Measurements from ENCODE around the gene ITCH. TPM values are rescaled to one million over a fixed set of nuclear protein-coding genes. Genes with fewer than 3 reads are reported as not detected.
"Not testable (repeated sequence)": the region's sequence is repeated elsewhere in the genome, so short reads cannot be mapped to it uniquely, and the experiment has no call there.

Gene ITCH
- total RNA-seq, 1 donor from 2014 or later: 42.8 TPM

GRCh38 chr20:34343458-34344211 lies 19.4 kb upstream of the ITCH start:
- DNase-seq (ENCODE audit: extremely low read depth, low read depth, low spot score): no peak

GRCh38 chr20:34344238-34344637 lies 18.8 kb upstream of the ITCH start:
- no peak for DNase-seq (ENCODE audit: extremely low read depth, low read depth, low spot score)

GRCh38 chr20:34345402-34345736 lies 17.7 kb upstream of the ITCH start:
- no peak for DNase-seq (ENCODE audit: extremely low read depth, low read depth, low spot score)

- DNase-seq (ENCODE audit: extremely low read depth, low read depth, low spot score): not testable (repeated sequence)
These were observed 17.1 kb upstream of the ITCH start for GRCh38 chr20:34345839-34346532.

- not testable (repeated sequence) for DNase-seq (ENCODE audit: extremely low read depth, low read depth, low spot score)
These were observed 16.6 kb upstream of the ITCH start for GRCh38 chr20:34346533-34346865.

GRCh38 chr20:34347571-34347970 lies 15.5 kb upstream of the ITCH start:
- no peak for DNase-seq (ENCODE audit: extremely low read depth, low read depth, low spot score)

GRCh38 chr20:34350095-34350494 lies 13.0 kb upstream of the ITCH start:
- DNase-seq (ENCODE audit: extremely low read depth, low read depth, low spot score): no peak

- DNase-seq (ENCODE audit: extremely low read depth, low read depth, low spot score): not testable (repeated sequence)
These were observed 9.6 kb upstream of the ITCH start for GRCh38 chr20:34353467-34353866.

- no peak for DNase-seq (ENCODE audit: extremely low read depth, low read depth, low spot score)
These were observed 7.6 kb upstream of the ITCH start for GRCh38 chr20:34355427-34355826.

GRCh38 chr20:34359729-34360128 lies 3.3 kb upstream of the ITCH start:
- not testable (repeated sequence) for DNase-seq (ENCODE audit: extremely low read depth, low read depth, low spot score)

GRCh38 chr20:34362502-34363061 lies 491 bp upstream of the ITCH start:
- no peak for DNase-seq (ENCODE audit: extremely low read depth, low read depth, low spot score)

- no peak for DNase-seq (ENCODE audit: extremely low read depth, low read depth, low spot score)
These were observed 571 bp downstream of the ITCH start for GRCh38 chr20:34363465-34364222.

GRCh38 chr20:34364223-34364506 lies 1.1 kb downstream of the ITCH start:
- DNase-seq (ENCODE audit: extremely low read depth, low read depth, low spot score): no peak

- no peak for DNase-seq (ENCODE audit: extremely low read depth, low read depth, low spot score)
These were observed 2.7 kb downstream of the ITCH start for GRCh38 chr20:34365765-34366213.

- no peak for DNase-seq (ENCODE audit: extremely low read depth, low read depth, low spot score)
These were observed 4.1 kb downstream of the ITCH start for GRCh38 chr20:34367155-34367554.

- not testable (repeated sequence) for DNase-seq (ENCODE audit: extremely low read depth, low read depth, low spot score)
These were observed 4.8 kb downstream of the ITCH start for GRCh38 chr20:34367911-34368310.

- no peak for DNase-seq (ENCODE audit: extremely low read depth, low read depth, low spot score)
These were observed 5.5 kb downstream of the ITCH start for GRCh38 chr20:34368547-34368946.

GRCh38 chr20:34369265-34369664 lies 6.2 kb downstream of the ITCH start:
- DNase-seq (ENCODE audit: extremely low read depth, low read depth, low spot score): no peak

- DNase-seq (ENCODE audit: extremely low read depth, low read depth, low spot score): no peak
These were observed 7.0 kb downstream of the ITCH start for GRCh38 chr20:34370062-34370461.

- no peak for DNase-seq (ENCODE audit: extremely low read depth, low read depth, low spot score)
These were observed 10.4 kb downstream of the ITCH start for GRCh38 chr20:34373445-34373844.

- DNase-seq (ENCODE audit: extremely low read depth, low read depth, low spot score): no peak
These were observed 11.2 kb downstream of the ITCH start for GRCh38 chr20:34374209-34374760.

Data from glomerular endothelial cell (primary cell).